ENCODE data around the gene TIAM2.

DNA sequence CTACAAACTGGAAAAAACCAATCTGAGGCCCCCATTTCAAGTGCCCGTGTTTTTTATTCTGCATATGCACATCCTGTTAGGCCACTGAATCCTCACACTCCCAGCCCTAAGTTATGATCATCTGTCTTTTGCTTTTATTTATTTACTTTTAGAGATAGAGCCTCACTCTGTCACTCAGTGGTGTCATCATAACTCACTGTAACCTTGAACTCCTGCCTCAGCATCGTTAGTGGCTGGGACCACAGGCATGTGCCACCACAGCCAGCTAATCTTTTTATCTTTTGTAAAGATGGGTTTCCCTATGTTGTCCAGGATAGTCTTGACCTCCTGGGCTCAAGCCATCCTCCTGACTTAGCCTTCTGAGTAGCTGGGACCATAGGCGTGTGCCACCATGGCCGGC is 239.1 kb downstream of the TIAM2 start:
- TF ChIP-seq, protein P1, sequence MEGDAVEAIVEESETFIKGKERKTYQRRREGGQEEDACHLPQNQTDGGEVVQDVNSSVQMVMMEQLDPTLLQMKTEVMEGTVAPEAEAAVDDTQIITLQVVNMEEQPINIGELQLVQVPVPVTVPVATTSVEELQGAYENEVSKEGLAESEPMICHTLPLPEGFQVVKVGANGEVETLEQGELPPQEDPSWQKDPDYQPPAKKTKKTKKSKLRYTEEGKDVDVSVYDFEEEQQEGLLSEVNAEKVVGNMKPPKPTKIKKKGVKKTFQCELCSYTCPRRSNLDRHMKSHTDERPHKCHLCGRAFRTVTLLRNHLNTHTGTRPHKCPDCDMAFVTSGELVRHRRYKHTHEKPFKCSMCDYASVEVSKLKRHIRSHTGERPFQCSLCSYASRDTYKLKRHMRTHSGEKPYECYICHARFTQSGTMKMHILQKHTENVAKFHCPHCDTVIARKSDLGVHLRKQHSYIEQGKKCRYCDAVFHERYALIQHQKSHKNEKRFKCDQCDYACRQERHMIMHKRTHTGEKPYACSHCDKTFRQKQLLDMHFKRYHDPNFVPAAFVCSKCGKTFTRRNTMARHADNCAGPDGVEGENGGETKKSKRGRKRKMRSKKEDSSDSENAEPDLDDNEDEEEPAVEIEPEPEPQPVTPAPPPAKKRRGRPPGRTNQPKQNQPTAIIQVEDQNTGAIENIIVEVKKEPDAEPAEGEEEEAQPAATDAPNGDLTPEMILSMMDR (IDR thresholded peaks at IDR 0.05; ENCODE audit: borderline replicate concordance, extremely low read depth, low read length, poor library complexity, severe bottlenecking) = no peak
- TF ChIP-seq EZH2 (IDR thresholded peaks at IDR 0.05; ENCODE audit: borderline replicate concordance, low read depth, low read length, severe bottlenecking) = no peak

Data from DND-41 (cell line).